Stimulated activated CD8-positive, alpha-beta memory T cell treated with anti-CD3 and anti-CD28 coated beads, Interleukin-12 subunit alpha, Interleukin-12 subunit beta, amount 100 ng/mL, for 1 hour (primary cell): ENCODE results near the gene ZNF880.
"Not testable (repeated sequence)": the region's sequence is repeated elsewhere in the genome, so short reads cannot be mapped to it uniquely, and the experiment has no call there.

Experiments used
- DNase-seq: peaks from one replicate; pipeline ENCODE4 v3.0.0-alpha.2; 2020; ENCODE audit warnings: low read depth

ZNF880 gene

GRCh38 chr19:52369559-52370340 is at the start of gene ZNF880:
ZNF880 (plus strand) TSS chr19:52369923; CDS start chr19:52369966, 43 bp downstream.
- DNase-seq: peak; percentile 90

GRCh38 chr19:52322429-52322828 is 47.3 kb upstream of the ZNF880 start:
- DNase-seq: no peak

- DNase-seq: no peak
These were observed 38.0 kb upstream of the ZNF880 start for GRCh38 chr19:52331757-52332156.

- DNase-seq: no peak
These were observed 34.0 kb upstream of the ZNF880 start for GRCh38 chr19:52335768-52336116.

GRCh38 chr19:52336117-52336790 is 33.5 kb upstream of the ZNF880 start, which contains the start of gene ZNF610:
ZNF610 (plus strand) TSS chr19:52336243; CDS start chr19:52349173, 12,930 bp downstream.
- peak; percentile 72 for DNase-seq

DNA sequence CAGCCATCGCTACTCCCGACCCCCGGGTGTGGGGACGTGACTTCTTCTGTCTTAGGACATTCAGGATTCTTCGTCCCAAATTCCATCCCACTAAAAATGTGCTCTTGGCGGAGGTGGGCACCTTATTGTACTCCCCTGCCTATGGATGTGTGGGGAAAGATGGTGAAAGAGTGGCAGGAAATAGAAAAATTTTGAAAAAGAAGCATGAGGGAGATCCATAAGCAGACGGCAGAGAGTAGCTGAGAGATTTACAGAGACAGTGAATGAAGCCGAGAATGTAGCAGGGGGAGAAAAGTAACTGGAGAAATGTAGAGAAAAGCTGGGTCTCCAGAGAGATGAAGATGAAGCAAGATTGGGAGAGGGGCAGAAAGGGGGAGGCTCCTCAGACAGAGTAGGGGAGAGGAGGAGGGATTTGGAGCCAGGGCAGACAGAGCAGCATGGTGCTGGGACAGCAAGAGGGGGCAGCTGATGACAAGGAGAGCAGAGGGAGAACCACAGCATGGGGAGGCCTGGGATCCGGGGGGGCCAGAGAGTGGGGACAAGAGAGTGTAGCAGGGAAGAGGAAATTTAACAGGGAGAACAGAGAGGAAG is 32.8 kb upstream of the ZNF880 start:
- DNase-seq: no peak

DNA sequence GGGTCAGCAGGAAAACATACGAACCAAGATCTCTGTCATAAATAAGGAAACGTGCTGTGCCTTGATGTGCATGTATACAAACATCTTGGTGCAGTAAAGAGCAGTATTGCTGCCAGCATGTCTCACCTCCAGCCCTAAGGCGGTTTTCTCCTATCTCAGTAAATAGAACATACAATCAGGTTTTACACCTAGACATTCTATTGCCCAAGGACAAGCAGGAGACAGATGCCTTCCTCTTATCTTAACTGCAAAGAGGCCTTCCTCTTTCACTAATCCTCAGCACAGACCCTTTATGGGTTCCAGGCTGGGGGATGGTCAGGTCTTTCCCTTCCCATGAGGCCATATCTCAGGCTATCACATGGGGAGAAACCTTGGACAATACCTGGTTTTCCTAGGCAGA is 30.7 kb upstream of the ZNF880 start:
- not testable (repeated sequence) for DNase-seq

DNA sequence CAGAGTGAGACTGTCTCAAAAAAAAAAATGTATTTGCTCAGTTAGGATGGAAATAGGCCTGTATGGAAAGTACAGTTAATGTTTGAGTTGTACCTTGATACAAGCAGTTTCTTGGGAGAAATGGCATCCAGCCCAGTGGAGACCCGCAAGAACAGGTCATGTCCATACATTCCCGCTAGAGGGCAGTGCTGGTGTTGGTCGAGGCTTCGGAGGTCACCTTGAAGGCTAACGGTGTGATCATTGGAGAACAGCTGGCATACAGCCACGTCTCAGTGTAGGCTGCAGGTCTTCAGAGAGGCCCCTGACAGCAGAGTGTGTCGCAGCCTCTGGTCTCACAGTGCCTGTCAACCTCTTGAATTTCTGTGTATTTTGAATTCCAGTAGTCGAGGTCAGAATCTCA is 26.2 kb upstream of the ZNF880 start:
- DNase-seq: peak; percentile 34

GRCh38 chr19:52345162-52345561 is 24.6 kb upstream of the ZNF880 start:
- DNase-seq: no peak

DNA sequence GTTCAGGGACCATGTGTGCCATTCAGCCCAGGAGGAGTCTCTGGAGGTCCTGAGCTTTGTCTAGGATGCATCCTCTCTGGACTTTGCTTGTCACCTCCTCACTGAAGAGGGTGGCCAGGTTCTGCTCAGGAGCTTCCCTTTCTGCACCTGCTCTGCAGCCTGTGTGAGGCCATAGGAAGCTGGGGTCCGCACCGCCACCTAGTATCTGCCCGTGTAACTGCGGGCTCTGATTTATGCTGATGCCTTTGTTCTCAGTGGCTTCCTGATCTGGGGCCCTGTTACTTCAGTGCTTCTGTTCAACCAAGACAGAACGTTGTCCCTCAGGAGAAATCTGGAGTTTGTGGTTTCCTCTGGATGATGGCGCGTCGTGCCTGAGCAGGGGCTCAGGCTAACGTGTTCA is 18.2 kb upstream of the ZNF880 start:
- no peak for DNase-seq

GRCh38 chr19:52366414-52366824 is 3.3 kb upstream of the ZNF880 start:
- no peak for DNase-seq

GRCh38 chr19:52370341-52370710 is 603 bp downstream of the ZNF880 start:
- DNase-seq: no peak

GRCh38 chr19:52391135-52391534 is 21.4 kb downstream of the ZNF880 start:
- DNase-seq: no peak

DNA sequence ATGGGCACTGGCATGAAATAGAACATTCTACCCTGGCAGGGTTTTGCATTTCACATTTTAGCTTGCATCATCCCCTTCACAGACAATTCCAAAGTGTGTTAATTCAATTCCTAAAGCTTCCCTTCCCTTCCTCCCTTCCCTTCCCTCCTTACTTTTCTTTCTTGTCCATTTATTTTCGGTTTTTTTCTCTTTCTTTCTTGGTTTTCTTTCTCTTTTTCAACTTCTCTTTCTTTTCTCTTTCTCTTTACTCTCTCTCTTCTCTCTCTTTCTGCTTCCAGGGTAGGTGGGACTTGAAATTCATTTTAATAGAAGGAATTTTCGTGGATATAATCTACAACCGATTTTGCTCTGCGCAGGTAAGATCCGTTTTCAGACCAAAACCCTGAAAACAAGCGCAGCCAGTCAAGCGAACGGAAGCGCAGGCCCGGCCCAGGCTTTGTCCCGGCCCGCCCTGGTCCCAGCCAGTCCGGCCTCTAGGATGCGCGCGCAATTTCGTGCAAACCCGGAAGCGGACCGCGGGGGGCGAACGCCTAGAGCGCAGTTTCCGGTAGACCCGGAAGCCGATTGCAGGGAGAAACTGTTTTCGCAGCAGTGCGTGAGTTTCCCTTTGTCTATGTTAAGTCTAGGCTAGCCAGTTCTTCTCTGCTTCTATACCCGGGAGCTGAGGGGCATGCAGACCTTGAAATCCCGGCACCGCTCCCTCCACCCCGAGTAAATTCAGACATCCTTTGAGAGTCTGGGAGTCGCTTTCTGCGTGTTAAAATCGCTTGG is 27.8 kb downstream of the ZNF880 start, which contains the start of gene ZNF528:
Gene ZNF528 (plus strand): TSS at position 540 of the 771 bp plus-strand sequence. CDS start 4,165 bp downstream, outside the sequence.
- DNase-seq: peak; percentile 91

DNA sequence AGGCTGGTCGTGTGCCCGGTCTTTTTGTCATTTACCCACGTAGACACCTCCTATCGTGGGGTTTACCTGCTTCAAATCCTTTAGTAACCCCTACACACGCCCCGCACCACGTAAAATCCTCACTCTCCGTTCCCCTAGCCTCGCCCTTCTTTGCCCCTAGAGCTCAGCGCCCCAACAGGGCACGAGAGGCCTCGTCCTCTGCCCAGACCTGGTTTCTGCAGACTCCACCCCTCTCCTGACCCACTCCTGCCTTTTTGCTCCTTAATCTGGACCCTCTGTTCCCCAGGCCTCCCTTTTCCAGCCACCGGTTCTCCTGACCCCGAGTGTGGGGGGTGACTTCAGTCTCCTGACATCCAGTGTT is 28.3 kb downstream of the ZNF880 start:
- no peak for DNase-seq

DNA sequence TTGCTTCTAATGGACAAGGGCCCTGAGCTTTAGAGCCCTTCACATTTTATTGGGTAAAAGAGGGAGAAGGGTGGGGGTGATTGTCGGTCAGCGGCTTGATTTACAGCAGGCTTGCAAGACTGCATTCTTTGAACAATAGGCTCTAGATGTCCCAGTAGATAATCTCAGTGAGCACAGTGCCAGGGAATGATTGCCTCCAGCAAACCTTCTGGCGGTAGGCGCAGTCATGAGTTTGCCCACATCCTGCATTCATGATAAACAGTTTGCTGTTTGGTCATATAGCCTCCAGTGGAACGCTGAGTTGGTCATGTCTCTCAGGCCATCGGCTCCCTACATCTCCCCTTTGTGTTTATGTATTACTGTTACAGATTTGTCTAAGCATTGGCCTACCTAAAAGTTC is 40.6 kb downstream of the ZNF880 start:
- no peak for DNase-seq

DNA sequence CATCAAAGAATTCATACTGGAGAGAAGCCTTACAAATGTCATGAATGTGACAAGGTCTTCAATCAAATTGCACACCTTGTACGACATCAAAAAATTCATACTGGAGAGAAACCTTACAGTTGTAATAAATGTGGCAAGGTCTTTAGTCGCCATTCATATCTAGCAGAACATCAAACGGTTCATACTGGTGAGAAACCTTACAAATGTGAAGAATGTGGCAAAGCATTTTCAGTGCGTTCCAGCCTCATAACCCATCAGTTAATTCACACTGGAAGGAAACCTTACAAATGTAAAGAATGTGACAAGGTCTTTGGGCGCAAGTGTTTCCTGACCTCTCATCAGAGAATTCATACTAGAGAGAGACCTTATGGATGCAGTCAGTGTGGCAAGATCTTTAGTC is 46.0 kb downstream of the ZNF880 start:
- no peak for DNase-seq

DNA sequence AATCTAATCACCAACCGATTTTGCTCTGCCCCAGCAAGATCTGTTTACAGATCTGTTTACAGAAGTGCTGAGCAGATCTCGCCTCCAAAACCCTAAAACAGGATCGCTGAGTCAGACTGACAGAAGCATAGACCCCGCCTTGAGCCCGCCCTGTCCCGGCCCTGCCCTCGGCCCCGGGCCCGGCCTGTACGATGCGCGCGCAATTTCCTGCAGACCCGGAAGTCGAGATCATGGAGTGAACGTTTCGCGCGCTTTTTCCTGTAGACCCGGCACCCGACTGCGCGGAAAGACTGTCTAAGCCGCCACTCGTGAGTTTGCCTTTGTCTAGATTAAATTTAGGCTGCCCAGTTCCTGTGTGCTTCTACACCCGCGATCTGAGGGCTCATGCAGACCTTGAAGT is 59.2 kb downstream of the ZNF880 start, which contains the start of gene ZNF534:
Gene ZNF534 (plus strand): TSS at position 212 of the 400 bp plus-strand sequence. CDS start 2,327 bp downstream, outside the sequence.
- DNase-seq: no peak
